HL-60/S4 treated with phorbol 12-myristate 13-acetate at 8.2 ng/mL for 4 days and 3 days (cell line): ENCODE data around the gene OR4D2.
"Not testable (repeated sequence)": the region's sequence is repeated elsewhere in the genome, so short reads cannot be mapped to it uniquely, and the experiment has no call there.

ENCODE experiments used
- in situ Hi-C: fragments of 300-500 bp; cut with MboI; formaldehyde crosslinking; loops from 2 replicates; pipeline ENCODE4 v1.15.0; 2022; ENCODE audit warnings: low sequenced_read_pairs

The OR4D2 gene

DNA sequence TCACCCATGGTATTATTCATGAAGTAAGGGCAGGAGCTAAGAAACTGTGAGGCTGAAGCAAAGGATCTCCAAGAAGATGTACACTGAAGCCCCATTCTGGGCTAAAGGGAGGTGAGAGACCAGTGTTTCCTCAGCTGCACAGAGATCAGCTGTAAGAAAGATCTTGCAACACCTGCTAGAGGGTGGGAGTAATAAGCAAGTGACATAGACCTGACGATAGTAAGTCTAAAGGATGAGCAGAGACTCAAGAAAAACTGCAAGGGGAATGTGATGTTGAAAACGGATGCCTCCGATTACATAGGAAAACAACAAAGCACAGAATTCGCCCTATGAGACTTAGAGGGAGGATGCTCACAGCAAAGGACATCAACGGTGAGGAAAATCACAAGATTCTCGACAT is at the start of gene OR4D2:
TSS of gene OR4D2 (plus strand) at position 301 of the 400 bp plus-strand sequence. CDS start 2,674 bp downstream, outside the sequence.
- in situ Hi-C loops = no loop called here

- in situ Hi-C loops = no loop called here
Measured at GRCh38 chr17:58117382-58117781, 49.4 kb upstream of the OR4D2 start.

DNA sequence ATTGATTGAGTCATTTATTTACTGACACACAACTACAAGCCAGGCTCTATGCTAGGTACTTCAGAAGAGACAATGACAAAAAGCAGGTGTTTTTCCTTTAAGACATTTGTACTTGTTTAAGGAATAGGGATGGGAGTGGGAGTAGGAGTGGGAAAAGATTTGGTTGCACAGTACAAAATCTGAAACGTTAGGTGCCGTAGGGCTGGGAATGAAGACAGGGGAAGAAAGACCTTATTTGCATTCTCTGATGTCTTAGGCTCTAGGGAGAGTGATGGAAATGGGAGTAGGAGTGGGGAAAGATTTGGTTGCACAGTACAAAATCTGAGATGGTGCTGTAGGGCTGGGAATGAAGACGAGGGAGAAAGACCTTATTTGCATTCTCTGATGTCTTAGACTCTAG is 47.3 kb upstream of the OR4D2 start:
- in situ Hi-C loops = no loop called here

- in situ Hi-C loops = no loop called here
Measured at GRCh38 chr17:58120195-58120822, 46.5 kb upstream of the OR4D2 start.

GRCh38 chr17:58121925-58122324 is 44.9 kb upstream of the OR4D2 start:
- in situ Hi-C loops = no loop called here

- in situ Hi-C loops = no loop called here
Measured at GRCh38 chr17:58127846-58128245, 38.9 kb upstream of the OR4D2 start.

GRCh38 chr17:58132697-58133096 is 34.1 kb upstream of the OR4D2 start:
- in situ Hi-C loops = not testable (repeated sequence)

DNA sequence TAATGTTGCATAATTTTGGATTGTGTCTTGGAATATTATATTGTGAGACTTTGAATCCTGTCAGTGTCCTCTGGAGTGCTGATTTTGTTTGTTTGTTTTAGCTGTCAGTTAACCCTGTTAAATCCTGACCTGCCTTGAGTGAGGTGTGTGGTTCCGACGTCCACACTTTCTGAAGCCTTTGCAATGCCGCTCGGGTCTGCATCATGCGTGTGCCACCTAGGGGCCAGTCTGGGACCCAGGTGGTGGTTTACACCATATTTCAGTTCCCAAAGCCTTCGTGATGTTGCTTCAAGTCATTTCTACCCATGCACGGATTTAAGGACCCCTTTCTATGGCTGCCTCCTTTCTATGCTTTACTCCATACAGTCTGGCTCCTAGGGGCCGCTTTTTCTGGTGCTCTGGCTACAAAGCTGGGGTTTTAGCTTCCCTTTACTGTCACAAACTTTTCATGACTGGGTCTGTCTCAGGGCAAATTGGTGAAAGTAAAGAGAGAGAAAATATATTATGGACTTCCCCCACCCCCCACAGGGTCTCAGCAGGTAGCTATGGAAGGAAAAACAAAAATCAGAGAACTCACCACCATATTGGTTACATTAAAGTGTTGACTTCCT is 30.0 kb upstream of the OR4D2 start:
- in situ Hi-C loops = no loop called here

DNA sequence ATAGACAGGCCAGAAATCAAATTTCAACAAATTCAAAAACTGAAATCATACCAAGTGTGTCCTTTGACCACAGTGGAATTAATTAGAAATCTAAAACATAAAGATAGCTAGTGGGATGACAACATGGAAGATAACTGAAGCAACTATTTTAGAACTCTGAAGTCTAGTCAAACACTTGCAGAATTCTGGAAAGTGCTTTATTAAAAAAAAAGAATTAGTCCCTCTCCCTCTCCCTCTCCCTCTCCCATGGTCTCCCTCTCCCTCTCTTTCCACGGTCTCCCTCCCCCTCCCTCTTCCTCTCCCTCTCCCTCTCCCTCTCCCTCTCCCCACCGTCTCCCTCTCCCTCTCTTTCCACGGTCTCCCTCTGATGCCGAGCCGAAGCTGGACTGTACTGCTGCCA is 25.3 kb upstream of the OR4D2 start:
- in situ Hi-C loops = no loop called here

- in situ Hi-C loops = not testable (repeated sequence)
Measured at GRCh38 chr17:58143335-58143734, 23.4 kb upstream of the OR4D2 start.

DNA sequence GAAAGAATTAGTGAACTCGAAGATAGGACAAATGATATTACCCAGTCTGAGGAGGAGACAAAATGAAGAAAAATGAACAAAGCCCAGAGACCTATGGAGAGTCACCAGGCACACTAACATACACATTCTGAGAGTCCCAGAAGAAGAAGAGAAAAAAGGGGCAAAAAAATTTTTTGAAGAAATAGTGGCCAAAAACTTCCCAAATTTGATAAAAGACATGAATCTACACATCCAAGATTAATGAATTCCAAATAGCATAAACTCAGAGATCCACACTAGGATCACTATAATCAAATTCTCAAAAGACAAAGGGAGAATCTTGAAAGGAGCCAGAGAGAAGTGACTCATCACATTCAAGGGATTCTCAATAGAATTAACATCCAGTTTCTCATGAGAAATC is 22.0 kb upstream of the OR4D2 start:
- in situ Hi-C loops = no loop called here

DNA sequence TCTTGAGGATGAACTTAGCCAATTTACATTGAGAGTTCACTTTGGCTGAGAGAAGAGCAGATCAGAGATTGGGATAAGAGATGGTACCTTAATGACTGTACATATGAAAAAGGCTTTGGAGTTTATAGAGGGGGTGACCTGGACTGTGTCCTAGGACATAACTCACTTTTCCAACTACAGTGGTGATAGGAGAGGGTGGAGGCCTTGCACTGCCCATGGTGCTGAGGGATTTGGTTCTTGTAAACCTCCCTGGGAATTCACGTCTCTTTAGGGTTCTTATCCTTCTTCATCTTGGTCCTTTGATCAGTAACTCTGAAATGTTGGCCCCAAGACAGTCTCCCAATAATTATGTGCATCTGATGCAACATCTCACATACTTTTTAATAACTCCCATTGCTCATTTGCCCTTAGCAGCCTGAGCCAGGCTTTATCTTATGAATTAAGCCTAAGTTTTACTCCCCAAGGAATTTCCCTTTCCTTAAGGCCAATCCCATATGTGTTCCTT is 18.8 kb upstream of the OR4D2 start, which contains the start of gene OR4D1:
TSS of gene OR4D1 (plus strand) at position 455 of the 505 bp plus-strand sequence. CDS start 6,770 bp downstream, outside the sequence.
- in situ Hi-C loops = no loop called here

DNA sequence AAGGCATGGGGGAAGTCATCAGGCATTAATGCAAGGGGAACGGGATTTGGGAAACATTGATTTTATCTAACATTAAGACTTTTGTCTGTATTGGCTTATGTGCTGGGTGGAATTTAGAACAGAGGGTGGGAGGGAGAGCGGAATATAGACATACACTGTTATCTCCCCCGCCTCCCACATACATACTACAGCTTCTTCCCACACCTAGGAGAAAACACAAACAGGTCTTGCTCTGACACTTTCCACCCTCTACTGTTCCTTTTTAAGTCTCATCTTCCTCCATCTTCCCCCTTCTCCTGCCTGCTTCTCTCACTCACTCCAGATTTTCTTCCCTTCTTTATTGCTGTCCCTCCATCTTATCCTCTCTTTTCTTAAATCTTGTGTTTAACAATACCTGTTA is 18.2 kb upstream of the OR4D2 start:
- in situ Hi-C loops = no loop called here

- in situ Hi-C loops = no loop called here
Measured at GRCh38 chr17:58150394-58150793, 16.4 kb upstream of the OR4D2 start.

- in situ Hi-C loops = no loop called here
Measured at GRCh38 chr17:58153046-58153445, 13.7 kb upstream of the OR4D2 start.

DNA sequence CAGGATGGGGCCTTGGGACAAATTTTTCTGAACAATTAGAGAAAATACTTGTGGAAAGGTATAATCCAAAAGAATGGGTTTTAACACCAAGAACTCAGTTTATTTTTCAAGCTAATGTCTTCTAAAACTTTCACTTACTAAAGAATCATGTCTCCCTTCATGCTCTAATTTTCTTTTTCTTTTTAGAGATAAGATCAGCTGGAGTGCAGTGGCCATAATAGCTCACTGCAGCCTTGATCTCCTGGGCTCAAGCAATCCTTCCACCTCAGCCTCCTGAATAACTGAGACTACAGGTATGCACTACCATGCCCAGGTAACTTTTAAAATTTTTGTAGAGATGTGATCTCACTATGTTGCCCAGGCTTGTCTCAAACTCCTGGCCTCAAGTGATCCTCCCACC is 13.1 kb upstream of the OR4D2 start:
- in situ Hi-C loops = no loop called here

DNA sequence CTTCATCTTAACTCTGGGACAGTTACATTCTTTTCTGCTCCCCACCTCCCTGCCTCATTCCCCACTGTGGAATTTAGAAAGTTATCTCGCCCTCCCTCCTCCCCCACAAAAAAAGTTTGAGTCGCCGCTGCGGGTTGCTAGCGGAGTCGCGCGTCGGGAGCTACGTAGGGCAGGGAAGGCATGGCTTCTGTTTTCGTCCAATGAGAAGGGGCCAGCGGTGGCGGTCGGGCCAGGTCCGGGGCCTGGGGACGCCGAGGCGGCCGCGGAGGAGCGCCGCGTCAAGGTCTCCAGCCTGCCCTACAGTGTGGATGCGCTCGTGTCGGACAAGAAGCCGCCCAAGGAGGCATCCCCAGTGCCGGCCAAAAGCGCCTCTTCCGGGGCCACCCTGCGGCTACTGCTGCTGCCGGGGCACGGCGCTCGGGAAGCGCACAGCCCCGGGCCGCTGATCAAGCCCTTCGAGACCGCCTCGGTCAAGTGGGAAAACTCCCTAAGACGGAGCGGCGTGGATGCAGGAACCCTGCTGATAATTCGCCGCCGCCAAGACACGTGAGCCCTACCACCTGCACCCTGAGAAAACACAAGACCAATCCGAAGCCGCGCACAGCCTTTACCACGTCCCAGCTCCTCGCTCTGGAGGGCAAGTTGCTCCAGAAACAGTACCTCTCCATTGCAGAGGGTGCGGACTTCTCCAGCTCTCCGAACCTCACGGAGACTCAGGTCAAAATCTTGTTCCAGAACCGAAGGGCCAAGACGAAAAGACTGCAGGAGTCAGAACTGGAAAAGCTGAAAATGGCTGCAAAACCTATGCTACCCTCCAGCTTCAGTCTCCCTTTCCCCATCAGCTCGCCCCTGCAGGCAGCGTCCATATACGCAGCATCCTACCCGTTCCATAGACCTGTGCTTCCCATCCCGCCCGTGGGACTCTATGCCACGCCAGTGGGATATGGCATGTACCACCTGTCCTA is 9.7 kb upstream of the OR4D2 start:
- in situ Hi-C loops = no loop called here

DNA sequence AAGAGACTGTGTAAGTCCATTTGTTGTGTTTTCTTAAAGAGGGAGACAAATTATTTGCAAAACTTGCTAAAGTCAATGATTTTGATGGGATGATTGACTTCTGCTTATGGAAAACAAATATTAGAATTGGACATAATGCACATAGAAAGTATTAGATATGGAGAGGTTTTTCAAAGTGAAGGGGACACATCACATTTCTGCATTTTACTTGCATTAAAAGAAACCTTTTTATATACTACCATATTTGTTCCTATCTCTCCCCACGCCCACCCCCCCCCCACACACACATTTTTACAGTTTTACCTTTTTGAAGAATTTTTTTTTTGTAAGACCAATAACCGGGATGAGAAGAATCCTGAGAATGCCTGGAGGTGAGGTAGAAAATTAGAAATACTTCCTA is 8.6 kb upstream of the OR4D2 start:
- in situ Hi-C loops = no loop called here

GRCh38 chr17:58161566-58161965 is 5.2 kb upstream of the OR4D2 start:
- in situ Hi-C loops = no loop called here

- in situ Hi-C loops = no loop called here
Measured at GRCh38 chr17:58165981-58166380, 801 bp upstream of the OR4D2 start.

GRCh38 chr17:58170622-58171021 is 3.8 kb downstream of the OR4D2 start:
- in situ Hi-C loops = no loop called here
